ENCODE data around the gene GPR37. TPM values are rescaled to one million over a fixed set of nuclear protein-coding genes. Genes with fewer than 3 reads are reported as not detected.

GPR37 gene
- polyA plus RNA-seq, 1 donor from 2014 or later: 1.4 TPM

DNA sequence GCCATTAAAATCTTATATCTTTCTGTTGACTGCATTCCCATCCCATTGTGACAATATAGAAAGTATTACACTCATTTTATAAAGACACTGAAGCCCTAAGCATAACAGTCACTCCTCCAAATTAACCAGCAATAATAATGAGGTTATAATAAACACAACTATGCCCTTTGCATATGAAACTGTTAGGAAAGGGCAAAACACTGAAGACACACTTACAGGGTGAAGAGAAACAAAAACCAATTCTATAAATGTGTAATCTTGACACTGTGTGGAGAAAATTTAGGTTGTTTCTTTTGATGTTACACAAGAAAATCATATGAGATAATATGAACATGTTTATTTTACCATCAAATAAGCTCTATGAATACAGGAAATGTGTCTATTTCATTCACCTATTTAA is 14.0 kb upstream of the GPR37 start:
- H3K9ac ChIP-seq (ENCODE audit: low read length): no peak overlapping the region
- no peaks in the 10 kb centered on the region for H3K79me2 ChIP-seq (replicated peaks; ENCODE audit: insufficient read depth, low read length)
- H3F3A ChIP-seq (ENCODE audit: insufficient read depth, low read length, poor library complexity, severe bottlenecking): no peaks in the 10 kb centered on the region

DNA sequence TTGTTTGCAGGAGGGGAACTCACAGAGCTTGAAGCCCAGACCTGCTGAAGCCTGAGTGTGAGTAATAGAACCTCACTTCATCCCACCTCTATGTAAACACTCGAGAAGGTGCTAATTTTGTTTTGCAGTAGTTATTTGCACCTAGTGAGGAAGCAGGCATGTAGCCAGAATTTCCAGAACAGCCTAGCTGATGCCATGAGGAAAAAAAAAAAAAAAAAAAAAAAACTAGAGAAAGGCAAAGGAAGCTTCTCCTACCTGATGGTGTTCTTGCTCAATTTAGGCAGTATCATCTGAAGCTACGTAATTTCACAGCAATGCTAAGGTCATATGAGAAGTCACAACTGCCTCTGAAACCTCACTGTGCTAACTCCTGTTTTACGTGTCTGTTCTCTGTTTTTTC is 13.6 kb upstream of the GPR37 start:
- H3K4me2 ChIP-seq (ENCODE audit: low read length): no peak overlapping the region
- no peak overlapping the region for H3K4me3 ChIP-seq (ENCODE audit: low read length)
- H3K9me2 ChIP-seq (ENCODE audit: insufficient read depth, low read length): no peaks in the 10 kb centered on the region
- H2AFZ ChIP-seq (ENCODE audit: low read depth, low read length): no peak overlapping the region
- H3K9ac ChIP-seq (ENCODE audit: low read length): no peak overlapping the region
- H3K36me3 ChIP-seq (ENCODE audit: insufficient read depth, low read length): no peaks in the 10 kb centered on the region
- TF ChIP-seq, protein P1, sequence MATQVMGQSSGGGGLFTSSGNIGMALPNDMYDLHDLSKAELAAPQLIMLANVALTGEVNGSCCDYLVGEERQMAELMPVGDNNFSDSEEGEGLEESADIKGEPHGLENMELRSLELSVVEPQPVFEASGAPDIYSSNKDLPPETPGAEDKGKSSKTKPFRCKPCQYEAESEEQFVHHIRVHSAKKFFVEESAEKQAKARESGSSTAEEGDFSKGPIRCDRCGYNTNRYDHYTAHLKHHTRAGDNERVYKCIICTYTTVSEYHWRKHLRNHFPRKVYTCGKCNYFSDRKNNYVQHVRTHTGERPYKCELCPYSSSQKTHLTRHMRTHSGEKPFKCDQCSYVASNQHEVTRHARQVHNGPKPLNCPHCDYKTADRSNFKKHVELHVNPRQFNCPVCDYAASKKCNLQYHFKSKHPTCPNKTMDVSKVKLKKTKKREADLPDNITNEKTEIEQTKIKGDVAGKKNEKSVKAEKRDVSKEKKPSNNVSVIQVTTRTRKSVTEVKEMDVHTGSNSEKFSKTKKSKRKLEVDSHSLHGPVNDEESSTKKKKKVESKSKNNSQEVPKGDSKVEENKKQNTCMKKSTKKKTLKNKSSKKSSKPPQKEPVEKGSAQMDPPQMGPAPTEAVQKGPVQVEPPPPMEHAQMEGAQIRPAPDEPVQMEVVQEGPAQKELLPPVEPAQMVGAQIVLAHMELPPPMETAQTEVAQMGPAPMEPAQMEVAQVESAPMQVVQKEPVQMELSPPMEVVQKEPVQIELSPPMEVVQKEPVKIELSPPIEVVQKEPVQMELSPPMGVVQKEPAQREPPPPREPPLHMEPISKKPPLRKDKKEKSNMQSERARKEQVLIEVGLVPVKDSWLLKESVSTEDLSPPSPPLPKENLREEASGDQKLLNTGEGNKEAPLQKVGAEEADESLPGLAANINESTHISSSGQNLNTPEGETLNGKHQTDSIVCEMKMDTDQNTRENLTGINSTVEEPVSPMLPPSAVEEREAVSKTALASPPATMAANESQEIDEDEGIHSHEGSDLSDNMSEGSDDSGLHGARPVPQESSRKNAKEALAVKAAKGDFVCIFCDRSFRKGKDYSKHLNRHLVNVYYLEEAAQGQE (IDR thresholded peaks at IDR 0.05; ENCODE audit: borderline replicate concordance): no peak
- no peak for TF ChIP-seq EZH2 (IDR thresholded peaks at IDR 0.05; ENCODE audit: borderline replicate concordance, insufficient read depth, low read length, poor library complexity, severe bottlenecking)
- TF ChIP-seq, protein P2, sequence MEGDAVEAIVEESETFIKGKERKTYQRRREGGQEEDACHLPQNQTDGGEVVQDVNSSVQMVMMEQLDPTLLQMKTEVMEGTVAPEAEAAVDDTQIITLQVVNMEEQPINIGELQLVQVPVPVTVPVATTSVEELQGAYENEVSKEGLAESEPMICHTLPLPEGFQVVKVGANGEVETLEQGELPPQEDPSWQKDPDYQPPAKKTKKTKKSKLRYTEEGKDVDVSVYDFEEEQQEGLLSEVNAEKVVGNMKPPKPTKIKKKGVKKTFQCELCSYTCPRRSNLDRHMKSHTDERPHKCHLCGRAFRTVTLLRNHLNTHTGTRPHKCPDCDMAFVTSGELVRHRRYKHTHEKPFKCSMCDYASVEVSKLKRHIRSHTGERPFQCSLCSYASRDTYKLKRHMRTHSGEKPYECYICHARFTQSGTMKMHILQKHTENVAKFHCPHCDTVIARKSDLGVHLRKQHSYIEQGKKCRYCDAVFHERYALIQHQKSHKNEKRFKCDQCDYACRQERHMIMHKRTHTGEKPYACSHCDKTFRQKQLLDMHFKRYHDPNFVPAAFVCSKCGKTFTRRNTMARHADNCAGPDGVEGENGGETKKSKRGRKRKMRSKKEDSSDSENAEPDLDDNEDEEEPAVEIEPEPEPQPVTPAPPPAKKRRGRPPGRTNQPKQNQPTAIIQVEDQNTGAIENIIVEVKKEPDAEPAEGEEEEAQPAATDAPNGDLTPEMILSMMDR (IDR thresholded peaks at IDR 0.05; ENCODE audit: poor library complexity, severe bottlenecking): no peak
- no peaks in the 10 kb centered on the region for H3K9me3 ChIP-seq (ENCODE audit: low read length)
- no peaks in the 10 kb centered on the region for H3K27me3 ChIP-seq (ENCODE audit: insufficient read depth, low read depth, low read length)
- no peak overlapping the region for H3K27ac ChIP-seq (ENCODE audit: low read length)
- H3F3A ChIP-seq (ENCODE audit: insufficient read depth, low read length, poor library complexity, severe bottlenecking): no peaks in the 10 kb centered on the region
- no peaks in the 10 kb centered on the region for H3K79me2 ChIP-seq (replicated peaks; ENCODE audit: insufficient read depth, low read length)
- H4K20me1 ChIP-seq (ENCODE audit: insufficient read depth): no peaks in the 10 kb centered on the region

More for the DNA sequence above, 14.0 kb upstream of the GPR37 start:
- no peaks in the 10 kb centered on the region for H3K9me2 ChIP-seq (ENCODE audit: insufficient read depth, low read length)
- no peaks in the 10 kb centered on the region for H4K20me1 ChIP-seq (ENCODE audit: insufficient read depth)
- H3K36me3 ChIP-seq (ENCODE audit: insufficient read depth, low read length): no peaks in the 10 kb centered on the region
- no peaks in the 10 kb centered on the region for H3K27me3 ChIP-seq (ENCODE audit: insufficient read depth, low read depth, low read length)
- no peak overlapping the region for H3K4me2 ChIP-seq (ENCODE audit: low read length)
- H3K9me3 ChIP-seq (ENCODE audit: low read length): no peaks in the 10 kb centered on the region
- no peak overlapping the region for H2AFZ ChIP-seq (ENCODE audit: low read depth, low read length)
- no peak overlapping the region for H3K27ac ChIP-seq (ENCODE audit: low read length)
- TF ChIP-seq TAF1 (IDR thresholded peaks at IDR 0.05; ENCODE audit: low read depth) (no peak), MXI1 (conservative IDR thresholded peaks at IDR 0.05; ENCODE audit: poor library complexity, severe bottlenecking) (no peak), RAD21 (conservative IDR thresholded peaks at IDR 0.05) (no peak), POLR2AphosphoS5 (IDR thresholded peaks at IDR 0.05) (no peak), SMC3 (conservative IDR thresholded peaks at IDR 0.05; ENCODE audit: poor library complexity) (no peak), EP300 (conservative IDR thresholded peaks at IDR 0.05; ENCODE audit: poor library complexity, severe bottlenecking) (no peak), EZH2 (IDR thresholded peaks at IDR 0.05; ENCODE audit: borderline replicate concordance, insufficient read depth, low read length, poor library complexity, severe bottlenecking) (no peak)
- TF ChIP-seq, protein P1 (IDR thresholded peaks at IDR 0.05; ENCODE audit: borderline replicate concordance): no peak
- TF ChIP-seq, protein P2 (IDR thresholded peaks at IDR 0.05; ENCODE audit: poor library complexity, severe bottlenecking): no peak
- no peak overlapping the region for H3K4me3 ChIP-seq (ENCODE audit: low read length)
